ENCODE results near the gene MBD3.
"Not testable (repeated sequence)": the region's sequence is repeated elsewhere in the genome, so short reads cannot be mapped to it uniquely, and the experiment has no call there.

MBD3 gene

GRCh38 chr19:1530856-1531255, 61.8 kb downstream of the MBD3 start:
- DNase-seq (ENCODE audit: low spot score in 2 of 2); ATAC-seq (replicated peaks; ENCODE audit: extremely low read depth, poor library complexity, severe bottlenecking); H3K4me1 Mint-ChIP-seq; H3K36me3 Mint-ChIP-seq (ENCODE audit: insufficient read depth); H3K9me3 Mint-ChIP-seq; H3K4me3 Mint-ChIP-seq; H3K27ac Mint-ChIP-seq (ENCODE audit: low read depth): not testable (repeated sequence)
- peaks cover 62% of the 10 kb centered on the region for H3K27me3 Mint-ChIP-seq

GRCh38 chr19:1529430-1529816, 63.2 kb downstream of the MBD3 start:
- Mint-ChIP-seq H3K9me3 (no peaks in the 10 kb centered on the region), H3K36me3 (ENCODE audit: insufficient read depth) (peaks cover 3% of the 10 kb centered on the region), H3K27ac (ENCODE audit: low read depth) (no peak overlapping the region), H3K4me3 (no peak overlapping the region), H3K4me1 (peaks cover 5% of the 10 kb centered on the region), H3K27me3 (peaks cover 68% of the 10 kb centered on the region)
- ATAC-seq (replicated peaks; ENCODE audit: extremely low read depth, poor library complexity, severe bottlenecking): no peak
- DNase-seq (ENCODE audit: low spot score in 2 of 2): no peak

GRCh38 chr19:1528596-1529429, 63.9 kb downstream of the MBD3 start:
- no peak overlapping the region for H3K27ac Mint-ChIP-seq (ENCODE audit: low read depth)
- H3K9me3 Mint-ChIP-seq: no peaks in the 10 kb centered on the region
- peaks cover 7% of the 10 kb centered on the region for H3K4me1 Mint-ChIP-seq
- no peak overlapping the region for H3K4me3 Mint-ChIP-seq
- peaks cover 73% of the 10 kb centered on the region for H3K27me3 Mint-ChIP-seq
- peaks cover 3% of the 10 kb centered on the region for H3K36me3 Mint-ChIP-seq (ENCODE audit: insufficient read depth)
- no peak for DNase-seq (ENCODE audit: low spot score in 2 of 2)
- no peak for ATAC-seq (replicated peaks; ENCODE audit: extremely low read depth, poor library complexity, severe bottlenecking)

- ATAC-seq (replicated peaks; ENCODE audit: extremely low read depth, poor library complexity, severe bottlenecking) (no peak), DNase-seq (ENCODE audit: low spot score in 2 of 2) (no peak)
- H3K4me1 Mint-ChIP-seq: peaks cover 7% of the 10 kb centered on the region
- H3K4me3 Mint-ChIP-seq: no peak overlapping the region
- peaks cover 73% of the 10 kb centered on the region for H3K27me3 Mint-ChIP-seq
- H3K36me3 Mint-ChIP-seq (ENCODE audit: insufficient read depth): peaks cover 3% of the 10 kb centered on the region
- no peak overlapping the region for H3K27ac Mint-ChIP-seq (ENCODE audit: low read depth)
- H3K9me3 Mint-ChIP-seq: no peaks in the 10 kb centered on the region
Measured at GRCh38 chr19:1527650-1528309, 64.9 kb downstream of the MBD3 start.

GRCh38 chr19:1526979-1527649, 65.6 kb downstream of the MBD3 start:
- Mint-ChIP-seq H3K27me3 (peaks cover 78% of the 10 kb centered on the region), H3K4me3 (no peak overlapping the region), H3K4me1 (peaks cover 7% of the 10 kb centered on the region), H3K36me3 (ENCODE audit: insufficient read depth) (peaks cover 3% of the 10 kb centered on the region), H3K27ac (ENCODE audit: low read depth) (no peak overlapping the region), H3K9me3 (no peaks in the 10 kb centered on the region)
- no peak for ATAC-seq (replicated peaks; ENCODE audit: extremely low read depth, poor library complexity, severe bottlenecking)
- no peak for DNase-seq (ENCODE audit: low spot score in 2 of 2)

- ATAC-seq (replicated peaks; ENCODE audit: extremely low read depth, poor library complexity, severe bottlenecking) (no peak), DNase-seq (ENCODE audit: low spot score in 2 of 2) (no peak)
- H3K4me3 Mint-ChIP-seq: no peak overlapping the region
- H3K27ac Mint-ChIP-seq (ENCODE audit: low read depth): no peak overlapping the region
- peaks cover 3% of the 10 kb centered on the region for H3K36me3 Mint-ChIP-seq (ENCODE audit: insufficient read depth)
- peaks cover 7% of the 10 kb centered on the region for H3K4me1 Mint-ChIP-seq
- no peaks in the 10 kb centered on the region for H3K9me3 Mint-ChIP-seq
- peaks cover 71% of the 10 kb centered on the region for H3K27me3 Mint-ChIP-seq
Measured at GRCh38 chr19:1526066-1526778, 66.4 kb downstream of the MBD3 start.

GRCh38 chr19:1525343-1525742, 67.3 kb downstream of the MBD3 start:
- Mint-ChIP-seq H3K9me3 (no peaks in the 10 kb centered on the region), H3K27ac (ENCODE audit: low read depth) (no peak overlapping the region), H3K36me3 (ENCODE audit: insufficient read depth) (peaks cover 2% of the 10 kb centered on the region), H3K4me1 (peaks cover 7% of the 10 kb centered on the region), H3K4me3 (no peak overlapping the region), H3K27me3 (peaks cover 66% of the 10 kb centered on the region)
- ATAC-seq (replicated peaks; ENCODE audit: extremely low read depth, poor library complexity, severe bottlenecking): no peak
- DNase-seq (ENCODE audit: low spot score in 2 of 2): no peak

GRCh38 chr19:1524972-1525325, 67.7 kb downstream of the MBD3 start:
- no peak for ATAC-seq (replicated peaks; ENCODE audit: extremely low read depth, poor library complexity, severe bottlenecking)
- no peaks in the 10 kb centered on the region for H3K9me3 Mint-ChIP-seq
- no peak overlapping the region for H3K4me3 Mint-ChIP-seq
- H3K36me3 Mint-ChIP-seq (ENCODE audit: insufficient read depth): peaks cover 2% of the 10 kb centered on the region
- no peak for DNase-seq (ENCODE audit: low spot score in 2 of 2)
- H3K27ac Mint-ChIP-seq (ENCODE audit: low read depth): no peak overlapping the region
- peaks cover 7% of the 10 kb centered on the region for H3K4me1 Mint-ChIP-seq
- peaks cover 62% of the 10 kb centered on the region for H3K27me3 Mint-ChIP-seq

- H3K4me3 Mint-ChIP-seq: no peak overlapping the region
- peaks cover 7% of the 10 kb centered on the region for H3K4me1 Mint-ChIP-seq
- no peaks in the 10 kb centered on the region for H3K9me3 Mint-ChIP-seq
- H3K27me3 Mint-ChIP-seq: peaks cover 57% of the 10 kb centered on the region
- H3K27ac Mint-ChIP-seq (ENCODE audit: low read depth): no peak overlapping the region
- no peak for ATAC-seq (replicated peaks; ENCODE audit: extremely low read depth, poor library complexity, severe bottlenecking)
- no peak for DNase-seq (ENCODE audit: low spot score in 2 of 2)
- H3K36me3 Mint-ChIP-seq (ENCODE audit: insufficient read depth): peaks cover 2% of the 10 kb centered on the region
Measured at GRCh38 chr19:1524287-1524971, 68.2 kb downstream of the MBD3 start.
